ENCODE data around the gene MCF2L2. TPM values are rescaled to one million over a fixed set of nuclear protein-coding genes. Genes with fewer than 3 reads are reported as not detected.
"Not testable (repeated sequence)": the region's sequence is repeated elsewhere in the genome, so short reads cannot be mapped to it uniquely, and the experiment has no call there.

Gene MCF2L2
- total RNA-seq, 1 donor: under 0.01 TPM

DNA sequence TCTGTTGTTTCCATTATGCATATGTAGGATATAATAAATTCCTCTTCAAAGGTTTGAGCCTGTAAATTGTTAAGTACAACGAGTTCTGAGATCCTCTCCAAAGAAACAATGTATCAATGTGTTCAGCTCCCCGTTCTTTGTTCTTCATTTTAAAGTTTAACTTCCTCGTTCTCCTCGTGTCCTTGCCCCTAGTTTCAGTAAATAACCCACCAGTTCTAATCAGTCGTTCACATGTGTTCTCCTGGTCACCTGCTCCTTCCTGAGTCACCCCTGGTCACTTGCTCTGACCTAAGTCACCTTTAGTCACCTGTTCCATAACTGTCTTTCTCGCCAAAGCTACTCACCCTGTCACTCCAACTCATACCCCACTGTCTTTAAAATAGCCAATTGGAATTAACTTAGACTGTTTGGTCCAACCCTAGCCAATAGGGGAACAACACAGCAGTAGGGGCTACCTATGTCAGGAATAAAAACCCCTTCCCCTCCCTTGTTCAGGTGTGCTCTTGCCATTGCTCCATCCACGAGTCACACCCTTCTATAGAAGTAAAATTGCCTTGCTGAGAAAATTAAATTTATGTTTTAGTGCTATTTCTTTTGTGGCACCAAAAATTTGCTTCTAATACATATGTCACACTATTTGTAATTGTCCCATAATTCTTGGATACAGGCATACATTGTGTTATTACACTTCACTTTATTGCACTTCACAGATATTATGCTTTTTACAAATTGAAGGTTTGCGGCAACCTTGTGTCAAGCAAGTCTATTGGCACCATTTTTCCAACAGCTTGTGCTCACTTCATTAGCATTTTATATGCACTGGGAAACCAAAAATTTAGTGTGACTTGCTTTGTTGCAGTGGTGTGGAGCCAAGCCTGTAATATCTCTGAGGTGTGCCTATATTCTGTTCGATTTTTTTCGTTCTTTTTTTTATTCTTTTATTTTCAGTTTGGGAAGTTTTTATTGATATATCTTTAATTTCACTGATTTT lies 15.3 kb upstream of the MCF2L2 start:
- TF ChIP-seq, protein P1, sequence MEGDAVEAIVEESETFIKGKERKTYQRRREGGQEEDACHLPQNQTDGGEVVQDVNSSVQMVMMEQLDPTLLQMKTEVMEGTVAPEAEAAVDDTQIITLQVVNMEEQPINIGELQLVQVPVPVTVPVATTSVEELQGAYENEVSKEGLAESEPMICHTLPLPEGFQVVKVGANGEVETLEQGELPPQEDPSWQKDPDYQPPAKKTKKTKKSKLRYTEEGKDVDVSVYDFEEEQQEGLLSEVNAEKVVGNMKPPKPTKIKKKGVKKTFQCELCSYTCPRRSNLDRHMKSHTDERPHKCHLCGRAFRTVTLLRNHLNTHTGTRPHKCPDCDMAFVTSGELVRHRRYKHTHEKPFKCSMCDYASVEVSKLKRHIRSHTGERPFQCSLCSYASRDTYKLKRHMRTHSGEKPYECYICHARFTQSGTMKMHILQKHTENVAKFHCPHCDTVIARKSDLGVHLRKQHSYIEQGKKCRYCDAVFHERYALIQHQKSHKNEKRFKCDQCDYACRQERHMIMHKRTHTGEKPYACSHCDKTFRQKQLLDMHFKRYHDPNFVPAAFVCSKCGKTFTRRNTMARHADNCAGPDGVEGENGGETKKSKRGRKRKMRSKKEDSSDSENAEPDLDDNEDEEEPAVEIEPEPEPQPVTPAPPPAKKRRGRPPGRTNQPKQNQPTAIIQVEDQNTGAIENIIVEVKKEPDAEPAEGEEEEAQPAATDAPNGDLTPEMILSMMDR (IDR thresholded peaks at IDR 0.05; ENCODE audit: extremely low read depth, low read depth, low read length): no peak
- no peaks in the 10 kb centered on the region for H4K20me1 ChIP-seq (ENCODE audit: insufficient read depth, low read length)
- DNase-seq (ENCODE audit: insufficient read length, low spot score, missing footprints): no peak
- peaks cover 10% of the 10 kb centered on the region for H3K4me1 ChIP-seq (ENCODE audit: insufficient read depth, low read length)
- no peaks in the 10 kb centered on the region for H3K36me3 ChIP-seq (ENCODE audit: insufficient read depth, low read length)
- H3K4me3 ChIP-seq (ENCODE audit: insufficient read depth, low read length): no peak overlapping the region
- no peak overlapping the region for H3K27ac ChIP-seq (ENCODE audit: low read depth, low read length)
- peaks cover 10% of the 10 kb centered on the region for H3K9me3 ChIP-seq (ENCODE audit: low read depth, low read length)
- no peak overlapping the region for H3K4me2 ChIP-seq (ENCODE audit: insufficient read depth, low read length)
- no peak overlapping the region for H2AFZ ChIP-seq (ENCODE audit: low read length)
- H3K79me2 ChIP-seq (ENCODE audit: insufficient read depth, low read length): peaks cover 2% of the 10 kb centered on the region
- no peaks in the 10 kb centered on the region for H3K27me3 ChIP-seq (ENCODE audit: insufficient read depth, low read length)

DNA sequence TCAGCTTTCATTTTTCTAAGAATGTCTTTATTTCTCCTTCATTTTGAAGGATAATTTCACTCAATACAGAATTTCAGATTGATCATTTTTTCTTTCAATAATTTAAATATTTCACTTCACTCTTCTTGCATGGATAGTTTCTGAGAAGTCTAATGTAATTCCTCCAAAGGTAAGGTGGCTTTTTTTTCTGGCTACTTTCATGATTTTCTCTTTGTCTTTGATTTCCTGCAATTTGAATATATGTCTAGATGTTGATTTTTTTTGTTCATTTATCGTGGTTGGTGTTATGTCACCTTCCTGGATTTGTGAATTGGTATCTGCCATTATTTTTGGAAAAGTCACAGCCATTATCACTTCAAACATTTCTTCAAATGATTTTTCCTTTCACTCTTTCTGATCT lies 14.6 kb upstream of the MCF2L2 start:
- H3K4me3 ChIP-seq (ENCODE audit: insufficient read depth, low read length): no peak overlapping the region
- H4K20me1 ChIP-seq (ENCODE audit: insufficient read depth, low read length): no peaks in the 10 kb centered on the region
- peaks cover 10% of the 10 kb centered on the region for H3K9me3 ChIP-seq (ENCODE audit: low read depth, low read length)
- peaks cover 6% of the 10 kb centered on the region for H3K4me1 ChIP-seq (ENCODE audit: insufficient read depth, low read length)
- peaks cover 2% of the 10 kb centered on the region for H3K79me2 ChIP-seq (ENCODE audit: insufficient read depth, low read length)
- no peak overlapping the region for H3K27ac ChIP-seq (ENCODE audit: low read depth, low read length)
- no peaks in the 10 kb centered on the region for H3K36me3 ChIP-seq (ENCODE audit: insufficient read depth, low read length)
- H2AFZ ChIP-seq (ENCODE audit: low read length): no peak overlapping the region
- no peaks in the 10 kb centered on the region for H3K27me3 ChIP-seq (ENCODE audit: insufficient read depth, low read length)
- TF ChIP-seq, protein P1 (IDR thresholded peaks at IDR 0.05; ENCODE audit: extremely low read depth, low read depth, low read length): no peak
- no peak overlapping the region for H3K4me2 ChIP-seq (ENCODE audit: insufficient read depth, low read length)
- no peak for DNase-seq (ENCODE audit: insufficient read length, low spot score, missing footprints)

DNA sequence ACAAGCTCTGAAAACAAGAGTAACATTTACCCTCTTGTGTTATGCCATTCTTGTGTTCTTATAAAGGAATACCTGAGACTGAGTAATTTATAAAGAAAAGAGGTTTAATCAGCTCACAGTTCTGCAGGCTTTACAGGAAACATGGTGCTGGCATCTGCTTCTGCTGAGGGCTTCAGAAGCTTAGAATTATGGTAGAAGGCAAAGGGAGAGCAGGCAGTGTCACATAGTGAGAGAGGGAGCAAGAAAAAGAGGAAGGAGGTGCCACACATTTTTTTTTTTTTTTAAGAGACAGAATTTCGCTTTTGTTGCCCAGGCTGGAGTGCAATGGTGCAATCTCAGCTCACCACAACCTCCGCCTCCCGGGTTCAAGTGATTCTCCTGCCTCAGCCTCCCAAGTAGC lies 12.1 kb upstream of the MCF2L2 start:
- not testable (repeated sequence) for H3K79me2 ChIP-seq (ENCODE audit: insufficient read depth, low read length); H3K4me1 ChIP-seq (ENCODE audit: insufficient read depth, low read length); H3K4me3 ChIP-seq (ENCODE audit: insufficient read depth, low read length); DNase-seq (ENCODE audit: insufficient read length, low spot score, missing footprints); H3K36me3 ChIP-seq (ENCODE audit: insufficient read depth, low read length); H2AFZ ChIP-seq (ENCODE audit: low read length); H3K27ac ChIP-seq (ENCODE audit: low read depth, low read length); H3K9me3 ChIP-seq (ENCODE audit: low read depth, low read length); H4K20me1 ChIP-seq (ENCODE audit: insufficient read depth, low read length); H3K4me2 ChIP-seq (ENCODE audit: insufficient read depth, low read length); H3K27me3 ChIP-seq (ENCODE audit: insufficient read depth, low read length)

- H3K4me2 ChIP-seq (ENCODE audit: insufficient read depth, low read length): no peak overlapping the region
- no peaks in the 10 kb centered on the region for H3K79me2 ChIP-seq (ENCODE audit: insufficient read depth, low read length)
- peaks cover 10% of the 10 kb centered on the region for H3K9me3 ChIP-seq (ENCODE audit: low read depth, low read length)
- no peak for DNase-seq (ENCODE audit: insufficient read length, low spot score, missing footprints)
- no peaks in the 10 kb centered on the region for H3K36me3 ChIP-seq (ENCODE audit: insufficient read depth, low read length)
- TF ChIP-seq, protein P1 (IDR thresholded peaks at IDR 0.05; ENCODE audit: extremely low read depth, low read depth, low read length): no peak
- H4K20me1 ChIP-seq (ENCODE audit: insufficient read depth, low read length): no peaks in the 10 kb centered on the region
- H3K27me3 ChIP-seq (ENCODE audit: insufficient read depth, low read length): peaks cover 14% of the 10 kb centered on the region
- no peak overlapping the region for H3K4me3 ChIP-seq (ENCODE audit: insufficient read depth, low read length)
- H3K27ac ChIP-seq (ENCODE audit: low read depth, low read length): no peak overlapping the region
- H2AFZ ChIP-seq (ENCODE audit: low read length): no peak overlapping the region
- no peaks in the 10 kb centered on the region for H3K4me1 ChIP-seq (ENCODE audit: insufficient read depth, low read length)
These were observed 11.1 kb upstream of the MCF2L2 start for GRCh38 chr3:183439515-183439914.

Measured in osteoblast (primary cell).